ENCODE results near the gene GABBR1.

The GABBR1 gene

DNA sequence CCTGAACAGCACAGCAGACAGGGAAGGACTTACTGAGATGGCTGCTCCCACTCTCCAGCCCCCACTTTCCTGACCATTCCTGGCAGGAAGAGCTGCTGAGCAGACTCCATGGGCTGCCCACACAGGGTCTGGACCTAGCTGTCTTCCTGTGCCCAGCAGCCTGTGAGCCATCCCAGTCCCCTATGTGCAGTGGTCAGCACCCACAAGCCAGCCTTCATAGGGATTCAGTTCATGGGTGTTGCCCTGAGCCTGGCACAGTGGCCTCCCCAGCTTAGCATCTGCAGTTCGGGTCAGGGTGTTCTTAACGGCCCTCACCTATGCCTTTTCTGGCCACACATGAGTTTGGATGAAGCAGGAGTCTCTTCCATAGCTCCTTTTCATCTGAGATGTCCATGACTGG is 105.4 kb downstream of the GABBR1 start:
- no peak for DNase-seq (ENCODE audit: low read depth)

GRCh38 chr6:29527126-29527525 is 105.9 kb downstream of the GABBR1 start:
- no peak for DNase-seq (ENCODE audit: low read depth)

GRCh38 chr6:29525311-29525639 is 107.7 kb downstream of the GABBR1 start:
- DNase-seq (ENCODE audit: low read depth), result no peak

DNA sequence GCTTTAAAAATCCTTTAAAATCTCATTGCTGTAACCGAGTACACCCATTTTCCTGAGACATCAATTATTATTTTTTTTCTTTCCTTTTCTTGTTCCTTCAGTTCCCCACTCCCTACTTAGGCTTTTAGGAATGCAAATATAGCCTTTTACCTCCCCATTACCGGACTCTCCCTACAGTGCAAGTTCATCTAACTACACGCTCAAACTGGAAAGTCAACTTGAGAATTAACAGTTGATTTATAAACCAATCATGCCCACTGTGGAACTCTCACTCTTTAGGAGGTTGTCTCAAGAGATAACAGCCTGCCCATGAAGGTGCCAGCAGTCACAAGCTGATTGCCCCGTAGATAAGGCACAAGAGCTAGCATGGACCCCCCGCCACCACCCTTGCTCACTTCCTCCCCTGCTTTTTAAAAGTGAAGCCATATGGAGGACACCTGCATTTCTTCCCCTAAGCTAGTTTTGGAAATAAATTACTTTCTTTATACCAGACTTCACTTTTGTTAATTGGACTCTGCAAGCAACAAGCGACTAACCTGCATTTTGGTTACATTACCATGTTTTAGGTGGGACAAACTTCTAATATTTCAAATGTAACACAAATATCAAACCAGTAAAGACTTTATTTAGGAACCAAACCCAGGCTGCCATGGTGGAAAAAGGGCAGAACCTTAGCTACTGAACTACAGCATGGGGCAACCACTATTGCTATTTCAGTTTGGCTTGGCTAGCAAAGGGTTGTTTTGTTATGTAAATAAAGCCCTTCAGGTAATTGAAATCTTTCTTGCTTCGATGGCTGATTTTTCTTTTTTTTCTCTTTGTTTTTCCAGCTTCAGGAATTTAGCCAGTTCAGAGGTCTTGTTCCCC is 108.3 kb downstream of the GABBR1 start:
- no peak for DNase-seq (ENCODE audit: low read depth)

DNA sequence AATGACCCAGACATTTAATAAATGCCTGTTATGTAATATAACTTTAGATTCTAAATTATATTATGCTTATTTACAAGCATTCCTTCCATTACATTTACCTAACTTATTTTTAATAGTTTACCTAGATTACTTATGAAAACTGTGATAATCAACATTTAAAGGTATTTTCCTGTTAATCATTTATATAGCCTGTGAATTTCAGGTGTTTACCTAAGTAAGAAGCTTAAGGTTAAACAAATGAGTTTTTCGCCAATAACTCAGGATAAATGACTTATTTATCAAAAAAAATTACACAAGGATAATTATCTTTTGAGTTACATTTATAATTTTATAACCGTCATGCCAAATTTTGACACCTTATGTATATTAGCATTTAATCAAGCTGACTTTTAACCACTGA is 108.9 kb downstream of the GABBR1 start:
- no peak for DNase-seq (ENCODE audit: low read depth)

DNA sequence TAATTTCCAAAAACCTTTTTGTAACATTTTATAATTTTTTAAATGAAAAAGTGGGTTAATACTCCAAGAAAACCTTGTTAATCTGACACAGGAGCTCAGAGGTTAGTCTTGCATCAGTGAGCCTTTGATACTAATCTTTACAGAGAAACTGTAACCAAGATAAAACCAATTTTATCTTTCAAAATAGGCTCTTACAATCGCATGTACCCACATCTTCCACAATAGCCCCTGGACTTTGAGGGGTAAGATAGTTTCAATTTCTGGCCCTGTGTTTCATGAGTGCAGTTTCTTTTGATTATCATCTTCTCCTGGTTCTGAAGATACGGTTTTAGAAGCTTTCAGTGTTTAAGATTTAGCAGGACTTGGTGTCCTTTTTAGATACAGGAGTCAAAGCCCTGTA is 110.8 kb downstream of the GABBR1 start:
- no peak for DNase-seq (ENCODE audit: low read depth)

DNA sequence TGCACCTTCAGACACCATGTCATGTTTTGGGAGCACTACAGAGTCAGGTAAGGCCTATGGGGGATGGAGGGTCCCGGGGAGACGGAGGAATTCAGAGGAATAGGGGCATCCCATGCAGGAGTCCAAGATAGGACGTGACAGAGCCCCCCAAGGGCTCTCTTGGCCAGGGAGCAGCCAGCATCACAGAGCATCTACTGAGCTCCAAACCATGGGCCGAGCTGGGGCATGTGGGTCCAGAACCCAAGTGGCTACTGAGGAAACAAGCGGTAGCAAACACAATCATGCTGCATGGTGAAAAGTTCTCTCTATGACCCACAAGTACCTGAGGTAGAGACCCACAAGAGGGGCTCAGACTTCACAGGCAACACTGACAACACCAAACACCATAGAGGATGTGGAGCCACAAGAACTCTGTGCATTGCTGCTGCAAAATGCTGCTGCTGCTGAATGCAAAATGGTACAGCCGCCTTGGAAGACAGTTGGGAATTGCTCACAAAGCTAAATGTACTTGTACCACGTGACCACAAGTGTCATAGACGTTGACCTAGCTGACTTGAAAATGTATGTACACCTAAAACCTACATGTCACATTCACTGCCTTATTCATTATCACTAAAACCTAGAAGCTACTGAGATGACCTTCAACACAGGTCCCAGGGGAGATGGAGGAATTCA is 111.8 kb downstream of the GABBR1 start:
- DNase-seq (ENCODE audit: low read depth), result no peak

DNA sequence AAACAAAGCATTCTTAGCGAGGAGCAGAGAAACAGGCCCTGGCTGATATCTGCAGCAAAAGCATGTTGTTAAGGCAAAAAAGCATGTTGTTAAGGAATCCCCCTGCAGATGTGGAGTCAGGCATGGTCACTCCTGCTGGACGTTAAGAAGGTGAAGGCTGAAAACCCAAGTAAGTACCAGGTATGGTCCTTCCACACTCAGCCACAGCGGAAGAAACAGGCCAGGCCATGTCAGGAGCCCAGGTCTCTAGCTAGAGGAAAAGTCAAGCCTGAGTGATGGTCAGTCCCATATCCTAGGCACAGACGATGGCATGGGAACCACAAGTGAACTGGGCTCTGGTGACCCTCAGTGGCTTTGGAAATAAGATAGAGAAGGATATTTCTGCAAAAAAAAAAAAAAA is 112.8 kb downstream of the GABBR1 start:
- no peak for DNase-seq (ENCODE audit: low read depth)

DNA sequence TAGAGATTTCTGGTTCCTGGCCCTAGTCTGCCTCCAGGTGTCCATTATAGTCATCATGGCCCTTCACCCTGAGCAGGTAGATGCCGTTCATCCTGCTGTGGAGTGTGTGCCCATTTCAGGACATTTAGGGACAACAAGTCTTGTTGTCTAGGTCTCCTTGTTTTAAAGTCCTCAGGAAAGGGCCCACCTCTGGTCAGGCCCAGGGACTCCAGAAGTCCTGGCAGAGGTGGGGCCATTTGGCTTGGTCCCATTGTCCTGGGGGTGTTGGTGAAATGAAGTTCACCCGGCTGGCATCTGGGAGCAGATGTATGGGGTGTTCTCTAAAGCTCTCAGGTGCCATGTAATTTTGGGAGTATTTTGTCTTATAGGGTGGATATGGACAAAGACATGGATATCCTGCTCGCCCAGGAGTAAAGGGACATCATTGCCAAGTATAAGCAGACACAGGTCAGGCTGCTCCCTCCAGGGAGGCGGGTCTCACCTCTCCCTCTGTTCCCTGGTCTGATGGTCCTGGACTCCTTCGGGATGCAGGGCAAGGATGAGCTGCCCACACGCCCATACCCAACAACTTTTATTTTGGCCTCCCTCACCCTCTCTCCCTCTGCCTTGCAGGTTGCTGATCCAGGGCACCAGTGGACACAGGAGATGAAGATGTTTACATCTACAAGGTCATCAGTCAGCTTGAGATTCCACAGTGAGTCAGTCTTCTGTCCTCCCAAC is 113.5 kb downstream of the GABBR1 start:
- DNase-seq (ENCODE audit: low read depth), result no peak

DNA sequence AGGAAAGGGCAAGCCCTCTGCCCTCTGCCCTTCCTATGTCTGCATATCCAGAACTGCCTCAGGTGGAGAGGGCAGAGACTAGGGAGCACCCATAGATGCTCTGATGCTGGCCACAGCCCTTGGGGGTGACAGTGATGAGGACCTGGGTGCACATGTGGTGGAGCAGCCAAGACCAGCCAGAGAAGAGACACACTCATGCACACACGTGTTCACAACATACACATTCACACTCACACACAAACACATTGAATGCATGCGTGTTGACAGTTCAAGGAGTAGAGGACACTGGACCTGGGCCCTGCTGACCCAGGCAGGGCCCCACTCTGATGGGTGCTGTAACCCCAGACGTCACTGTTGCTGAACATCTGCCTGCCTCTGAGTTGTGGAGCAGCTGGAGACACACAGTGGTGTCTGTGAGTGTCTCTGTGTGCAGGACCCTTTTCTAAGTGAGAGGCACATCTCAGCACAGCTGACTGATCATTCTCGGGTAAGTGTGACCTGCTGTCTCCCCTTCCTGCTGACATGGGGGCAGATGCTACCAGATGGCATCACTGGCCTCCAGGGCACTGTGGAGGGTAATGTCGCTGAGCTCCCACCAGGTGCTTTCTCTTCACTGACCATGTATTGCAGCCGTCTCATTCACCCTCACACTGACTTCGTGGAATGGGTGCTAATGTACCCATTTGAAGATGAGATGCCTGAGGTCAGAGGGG is 115.1 kb downstream of the GABBR1 start:
- DNase-seq (ENCODE audit: low read depth), result no peak

DNA sequence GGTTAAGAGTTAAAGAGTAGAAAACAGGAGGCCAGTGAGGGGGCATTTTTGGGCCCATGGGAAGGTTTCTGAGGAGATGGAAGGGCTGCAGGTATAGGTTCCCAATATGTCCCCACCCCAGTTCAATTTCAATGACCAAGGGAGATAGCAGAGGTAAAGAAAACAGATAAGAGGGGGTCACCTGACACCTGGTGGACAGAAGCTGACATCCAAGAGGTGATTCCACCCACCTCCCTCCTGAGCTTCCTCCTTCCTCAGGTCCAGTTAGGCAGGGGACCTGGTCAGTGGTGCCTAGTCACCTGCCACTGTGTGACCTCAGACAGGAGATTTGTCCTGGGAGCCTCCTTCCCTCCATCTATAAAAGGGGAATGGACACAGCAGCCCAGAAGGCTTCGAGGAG is 115.7 kb downstream of the GABBR1 start:
- DNase-seq (ENCODE audit: low read depth), result no peak

GRCh38 chr6:29516108-29516507 is 116.9 kb downstream of the GABBR1 start:
- DNase-seq (ENCODE audit: low read depth), result no peak

DNA sequence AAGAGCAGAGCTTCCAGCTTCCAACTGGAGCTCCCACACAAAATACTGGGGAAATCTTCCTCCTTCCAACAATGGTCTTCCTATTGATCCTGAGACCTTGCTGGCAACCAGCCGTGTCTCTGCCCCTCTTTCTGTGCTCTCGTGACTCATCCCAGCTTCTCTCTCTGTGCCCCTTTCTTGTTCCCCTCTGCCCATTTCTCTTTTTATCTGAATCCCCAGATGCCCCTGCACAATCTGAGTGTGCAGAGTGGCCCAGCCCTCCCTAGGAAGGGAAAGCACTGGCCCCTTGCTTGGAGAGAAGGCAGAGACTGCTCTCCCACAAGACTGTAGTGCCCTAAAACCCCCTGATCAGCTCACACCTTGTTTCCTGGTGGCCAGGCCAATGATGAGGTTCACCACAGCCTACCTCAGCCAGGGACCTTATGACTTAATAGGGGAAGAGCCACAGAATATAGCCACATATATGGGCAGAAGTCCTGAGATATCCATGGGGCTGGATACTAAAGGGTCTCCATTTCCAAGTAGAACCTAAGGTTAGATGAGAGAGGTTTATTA is 122.2 kb downstream of the GABBR1 start:
- no peak for DNase-seq (ENCODE audit: low read depth)

GRCh38 chr6:29510202-29510601 is 122.8 kb downstream of the GABBR1 start:
- no peak for DNase-seq (ENCODE audit: low read depth)

Data from GM04504 (cell line).